GM23338 (cell line): ENCODE data around the gene IL17RB.

Experiments
- CREB1 ChIP-seq: fragments of 250-450 bp; sonication (Bioruptor Pico); IDR thresholded peaks from 2 replicates; pipeline ENCODE4 v1.5.0; 2020; ENCODE audit warnings: low read depth, mild to moderate bottlenecking, moderate library complexity
- EZH2 ChIP-seq: fragments of 200-600 bp; sonication (generic); IDR thresholded peaks from one replicate; pipeline ENCODE4 v1.8.0; 2017; ENCODE audit warnings: antibody characterized with exemption, mild to moderate bottlenecking, low read depth; ENCODE audit not compliant: unreplicated experiment
- EZH2phosphoT487 ChIP-seq: fragments of 200-600 bp; sonication (generic); IDR thresholded peaks from one replicate; pipeline ENCODE4 v1.8.1; 2018; ENCODE audit warnings: antibody characterized with exemption; ENCODE audit not compliant: unreplicated experiment
- POLR2AphosphoS5 ChIP-seq: IDR thresholded peaks from 2 replicates; pipeline ENCODE4 v1.6.1; 2016; ENCODE audit warnings: antibody characterized with exemption, low read depth
- STAT1 ChIP-seq: IDR thresholded peaks from one replicate; pipeline ENCODE4 v1.6.1; 2016; ENCODE audit warnings: antibody characterized with exemption; ENCODE audit not compliant: unreplicated experiment
- ZNF114 ChIP-seq: fragments of 250-450 bp; sonication (Bioruptor Pico); IDR thresholded peaks from 2 replicates; pipeline ENCODE4 v1.5.0; 2020; ENCODE audit warnings: mild to moderate bottlenecking, moderate library complexity
- ZNF331 ChIP-seq: fragments of 250-450 bp; sonication (Bioruptor Pico); IDR thresholded peaks from 2 replicates; pipeline ENCODE4 v1.5.0; 2020; ENCODE audit warnings: low read depth, mild to moderate bottlenecking, moderate library complexity
- TF ChIP-seq, protein P1 (sequence below), 2 experiments: fragments of 200-600 bp in 1 of 2; sonication (generic) in 1 of 2; conservative IDR thresholded peaks; 2 replicates each; pipeline versions ENCODE4 v1.5.1 to v1.6.1; 2016 to 2017; ENCODE audit warnings: antibody characterized with exemption in 2 of 2, low read depth in 2 of 2, mild to moderate bottlenecking in 2 of 2, moderate library complexity in 1 of 2
- TF ChIP-seq, protein P2 (sequence below): IDR thresholded peaks from one replicate; pipeline ENCODE4 v1.6.1; 2018; ENCODE audit warnings: antibody characterized with exemption; ENCODE audit not compliant: unreplicated experiment
- TF ChIP-seq, protein P3 (sequence below): IDR thresholded peaks from 2 replicates; pipeline ENCODE4 v1.6.1; 2016; ENCODE audit warnings: antibody characterized with exemption

DNA sequence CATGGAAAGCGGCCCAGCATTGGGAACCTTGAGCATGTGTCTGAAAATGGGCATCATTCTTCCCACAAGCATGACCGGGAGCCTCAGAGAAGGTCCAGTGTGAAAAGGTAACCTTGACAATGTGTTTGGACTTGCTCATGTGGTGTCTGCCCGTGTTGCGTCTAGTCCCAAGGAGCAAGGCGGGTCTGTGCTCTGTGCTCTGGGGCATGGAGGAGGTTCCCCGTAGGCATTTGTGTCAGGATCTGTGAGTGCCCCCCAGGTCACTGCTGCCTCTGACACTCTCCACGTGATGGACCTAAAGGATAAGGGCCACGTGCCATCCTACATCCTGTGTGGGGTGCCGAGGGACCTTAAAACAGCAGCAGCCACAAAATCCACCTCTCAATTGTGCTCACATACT, 45.0 kb upstream of the IL17RB start:
- TF ChIP-seq, protein P1, sequence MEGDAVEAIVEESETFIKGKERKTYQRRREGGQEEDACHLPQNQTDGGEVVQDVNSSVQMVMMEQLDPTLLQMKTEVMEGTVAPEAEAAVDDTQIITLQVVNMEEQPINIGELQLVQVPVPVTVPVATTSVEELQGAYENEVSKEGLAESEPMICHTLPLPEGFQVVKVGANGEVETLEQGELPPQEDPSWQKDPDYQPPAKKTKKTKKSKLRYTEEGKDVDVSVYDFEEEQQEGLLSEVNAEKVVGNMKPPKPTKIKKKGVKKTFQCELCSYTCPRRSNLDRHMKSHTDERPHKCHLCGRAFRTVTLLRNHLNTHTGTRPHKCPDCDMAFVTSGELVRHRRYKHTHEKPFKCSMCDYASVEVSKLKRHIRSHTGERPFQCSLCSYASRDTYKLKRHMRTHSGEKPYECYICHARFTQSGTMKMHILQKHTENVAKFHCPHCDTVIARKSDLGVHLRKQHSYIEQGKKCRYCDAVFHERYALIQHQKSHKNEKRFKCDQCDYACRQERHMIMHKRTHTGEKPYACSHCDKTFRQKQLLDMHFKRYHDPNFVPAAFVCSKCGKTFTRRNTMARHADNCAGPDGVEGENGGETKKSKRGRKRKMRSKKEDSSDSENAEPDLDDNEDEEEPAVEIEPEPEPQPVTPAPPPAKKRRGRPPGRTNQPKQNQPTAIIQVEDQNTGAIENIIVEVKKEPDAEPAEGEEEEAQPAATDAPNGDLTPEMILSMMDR (conservative IDR thresholded peaks at IDR 0.05; ENCODE audit: low read depth in 2 of 2): no peak
- TF ChIP-seq EZH2phosphoT487 (no peak), POLR2AphosphoS5 (no peak), ZNF114 (CRISPR knock-in tag) (no peak), STAT1 (no peak), CREB1 (CRISPR knock-in tag) (no peak), EZH2 (no peak), ZNF331 (CRISPR knock-in tag) (no peak)
- TF ChIP-seq, protein P2, sequence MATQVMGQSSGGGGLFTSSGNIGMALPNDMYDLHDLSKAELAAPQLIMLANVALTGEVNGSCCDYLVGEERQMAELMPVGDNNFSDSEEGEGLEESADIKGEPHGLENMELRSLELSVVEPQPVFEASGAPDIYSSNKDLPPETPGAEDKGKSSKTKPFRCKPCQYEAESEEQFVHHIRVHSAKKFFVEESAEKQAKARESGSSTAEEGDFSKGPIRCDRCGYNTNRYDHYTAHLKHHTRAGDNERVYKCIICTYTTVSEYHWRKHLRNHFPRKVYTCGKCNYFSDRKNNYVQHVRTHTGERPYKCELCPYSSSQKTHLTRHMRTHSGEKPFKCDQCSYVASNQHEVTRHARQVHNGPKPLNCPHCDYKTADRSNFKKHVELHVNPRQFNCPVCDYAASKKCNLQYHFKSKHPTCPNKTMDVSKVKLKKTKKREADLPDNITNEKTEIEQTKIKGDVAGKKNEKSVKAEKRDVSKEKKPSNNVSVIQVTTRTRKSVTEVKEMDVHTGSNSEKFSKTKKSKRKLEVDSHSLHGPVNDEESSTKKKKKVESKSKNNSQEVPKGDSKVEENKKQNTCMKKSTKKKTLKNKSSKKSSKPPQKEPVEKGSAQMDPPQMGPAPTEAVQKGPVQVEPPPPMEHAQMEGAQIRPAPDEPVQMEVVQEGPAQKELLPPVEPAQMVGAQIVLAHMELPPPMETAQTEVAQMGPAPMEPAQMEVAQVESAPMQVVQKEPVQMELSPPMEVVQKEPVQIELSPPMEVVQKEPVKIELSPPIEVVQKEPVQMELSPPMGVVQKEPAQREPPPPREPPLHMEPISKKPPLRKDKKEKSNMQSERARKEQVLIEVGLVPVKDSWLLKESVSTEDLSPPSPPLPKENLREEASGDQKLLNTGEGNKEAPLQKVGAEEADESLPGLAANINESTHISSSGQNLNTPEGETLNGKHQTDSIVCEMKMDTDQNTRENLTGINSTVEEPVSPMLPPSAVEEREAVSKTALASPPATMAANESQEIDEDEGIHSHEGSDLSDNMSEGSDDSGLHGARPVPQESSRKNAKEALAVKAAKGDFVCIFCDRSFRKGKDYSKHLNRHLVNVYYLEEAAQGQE: no peak
- TF ChIP-seq, protein P3, sequence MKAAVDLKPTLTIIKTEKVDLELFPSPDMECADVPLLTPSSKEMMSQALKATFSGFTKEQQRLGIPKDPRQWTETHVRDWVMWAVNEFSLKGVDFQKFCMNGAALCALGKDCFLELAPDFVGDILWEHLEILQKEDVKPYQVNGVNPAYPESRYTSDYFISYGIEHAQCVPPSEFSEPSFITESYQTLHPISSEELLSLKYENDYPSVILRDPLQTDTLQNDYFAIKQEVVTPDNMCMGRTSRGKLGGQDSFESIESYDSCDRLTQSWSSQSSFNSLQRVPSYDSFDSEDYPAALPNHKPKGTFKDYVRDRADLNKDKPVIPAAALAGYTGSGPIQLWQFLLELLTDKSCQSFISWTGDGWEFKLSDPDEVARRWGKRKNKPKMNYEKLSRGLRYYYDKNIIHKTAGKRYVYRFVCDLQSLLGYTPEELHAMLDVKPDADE: no peak
